Prostate gland (tissue), 2 donors: Measurements from ENCODE around the gene FOXI2. TPM values are rescaled to one million over a fixed set of nuclear protein-coding genes. Genes with fewer than 3 reads are reported as not detected.

Source experiments
- DNase-seq: peaks from one replicate; pipeline ENCODE4 v3.0.0-alpha.2; 2019; ENCODE audit warnings: low spot score
- H3K27ac ChIP-seq, 2 donors: fragments of 200-600 bp; sonication (generic); 2 replicates each; pipeline ENCODE4 v1.5.1; 2017 to 2019
- H3K27me3 ChIP-seq: fragments of 200-600 bp; sonication (generic); replicated peaks from 2 replicates; pipeline ENCODE4 v1.5.1; 2019; ENCODE audit not compliant: insufficient read depth
- H3K36me3 ChIP-seq, 2 donors: fragments of 200-600 bp; sonication (generic); 1 replicate in 1 of 2; 2 replicates in 1 of 2; pipeline versions ENCODE4 v1.5.1 to v1.8.1; 2017 to 2019
- H3K4me1 ChIP-seq: fragments of 200-600 bp; sonication (generic); replicated peaks from 2 replicates; pipeline ENCODE4 v1.5.1; 2019
- H3K4me3 ChIP-seq, 2 donors: fragments of 200-600 bp; sonication (generic); 2 replicates each; pipeline ENCODE4 v1.5.1; 2017 to 2019
- H3K9me3 ChIP-seq: fragments of 200-600 bp; sonication (generic); 2 replicates; pipeline ENCODE4 v1.5.1; 2017
- POLR2A ChIP-seq: fragments of 450-650 bp; IDR thresholded peaks from one replicate; pipeline ENCODE4 v1.6.1; 2016; ENCODE audit warnings: antibody characterized with exemption, mild to moderate bottlenecking
- POLR2AphosphoS5 ChIP-seq: sonication (generic); formaldehyde crosslinking; IDR thresholded peaks from one replicate; pipeline ENCODE4 v1.6.1; 2017; ENCODE audit warnings: antibody characterized with exemption
- WGBS: methylation state at CpG from one replicate; pipeline ENCODE4 v1.1.5; 2018; 5-methylcytosine and 5-hydroxymethylcytosine counted together
- intact Hi-C: fragments of 100-400 bp; cut with DNase I; formaldehyde crosslinking; loops from one replicate; pipeline ENCODE4 v1.14.2; 2022
- total RNA-seq, 2 donors: library from RNA; depleted of rRNA; stranded (reverse); fragments of >200 nt; gene quantifications; one replicate each; pipeline ENCODE4 v1.1.0, GENCODE V29; 2016
- TF ChIP-seq, protein P1 (sequence below), 4 experiments: fragments of 200-600 bp in 2 of 4; fragments of 450-650 bp in 2 of 4; sonication (generic) in 2 of 4; IDR thresholded peaks; 1 replicate in 3 of 4; 2 replicates in 1 of 4; pipeline ENCODE4 v1.5.1; 2016 to 2019; ENCODE audit warnings: antibody characterized with exemption in 4 of 4, mild to moderate bottlenecking in 2 of 4, moderate library complexity in 2 of 4

The FOXI2 gene
- total RNA-seq, 2 donors from 2014 or later: 0.17 TPM; not detected in 1

DNA sequence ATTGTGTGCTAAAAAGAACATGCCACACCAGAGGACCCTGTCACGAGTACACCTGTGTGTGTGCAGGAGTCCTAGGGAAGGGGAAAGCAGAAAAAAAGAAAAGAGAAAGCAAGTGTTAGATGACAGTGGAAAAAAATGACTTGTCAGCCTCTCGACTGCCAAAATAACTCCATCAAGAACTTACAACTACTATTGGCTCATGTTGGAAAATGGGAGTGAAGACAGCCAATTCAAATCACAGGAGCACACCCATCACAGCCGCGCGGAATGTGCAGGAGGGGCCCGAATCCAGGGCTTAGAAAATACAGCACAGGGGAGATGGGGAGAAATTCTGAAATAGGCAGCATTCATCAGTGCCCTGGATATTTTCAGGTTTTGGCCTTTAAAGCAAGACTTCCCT, 38.1 kb upstream of the FOXI2 start:
- Histone ChIP-seq H3K4me3 (no peak overlapping the region), H3K36me3 (no peaks in the 10 kb centered on the region), H3K9me3 (no peaks in the 10 kb centered on the region), H3K4me1 (no peaks in the 10 kb centered on the region), H3K27me3 (peaks cover 3% of the 10 kb centered on the region), H3K27ac (no peak overlapping the region)
- DNase-seq: no peak
- WGBS: 81% methylated on average over 6 of the region's 6 CpGs
- intact Hi-C loops: no loop called here
- TF ChIP-seq POLR2AphosphoS5 (no peak), POLR2A (no peak)
- TF ChIP-seq, protein P1, sequence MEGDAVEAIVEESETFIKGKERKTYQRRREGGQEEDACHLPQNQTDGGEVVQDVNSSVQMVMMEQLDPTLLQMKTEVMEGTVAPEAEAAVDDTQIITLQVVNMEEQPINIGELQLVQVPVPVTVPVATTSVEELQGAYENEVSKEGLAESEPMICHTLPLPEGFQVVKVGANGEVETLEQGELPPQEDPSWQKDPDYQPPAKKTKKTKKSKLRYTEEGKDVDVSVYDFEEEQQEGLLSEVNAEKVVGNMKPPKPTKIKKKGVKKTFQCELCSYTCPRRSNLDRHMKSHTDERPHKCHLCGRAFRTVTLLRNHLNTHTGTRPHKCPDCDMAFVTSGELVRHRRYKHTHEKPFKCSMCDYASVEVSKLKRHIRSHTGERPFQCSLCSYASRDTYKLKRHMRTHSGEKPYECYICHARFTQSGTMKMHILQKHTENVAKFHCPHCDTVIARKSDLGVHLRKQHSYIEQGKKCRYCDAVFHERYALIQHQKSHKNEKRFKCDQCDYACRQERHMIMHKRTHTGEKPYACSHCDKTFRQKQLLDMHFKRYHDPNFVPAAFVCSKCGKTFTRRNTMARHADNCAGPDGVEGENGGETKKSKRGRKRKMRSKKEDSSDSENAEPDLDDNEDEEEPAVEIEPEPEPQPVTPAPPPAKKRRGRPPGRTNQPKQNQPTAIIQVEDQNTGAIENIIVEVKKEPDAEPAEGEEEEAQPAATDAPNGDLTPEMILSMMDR (IDR thresholded peaks at IDR 0.05): no peak

DNA sequence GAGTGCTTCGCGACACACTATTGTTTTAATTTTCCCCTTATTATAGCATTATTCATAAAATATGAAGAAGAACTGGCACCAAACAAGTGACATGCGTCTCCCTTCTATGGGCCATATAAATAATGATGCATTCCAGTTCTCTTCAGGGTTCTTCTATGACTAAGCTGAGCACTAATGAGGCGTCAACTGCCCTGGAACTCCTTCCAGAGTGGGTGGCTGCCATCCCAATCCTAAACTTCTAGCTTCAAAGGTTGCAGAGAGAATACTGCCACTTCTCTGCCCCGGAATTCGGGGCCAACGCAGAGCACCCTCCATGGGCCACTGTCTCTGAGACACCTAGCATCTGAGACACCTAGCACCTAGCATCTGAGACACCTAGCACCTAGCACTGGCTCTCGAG, 37.7 kb upstream of the FOXI2 start:
- H3K27me3 ChIP-seq: peaks cover 3% of the 10 kb centered on the region
- H3K4me1 ChIP-seq: no peaks in the 10 kb centered on the region
- TF ChIP-seq POLR2A (no peak), POLR2AphosphoS5 (no peak)
- TF ChIP-seq, protein P1 (IDR thresholded peaks at IDR 0.05): no peak
- intact Hi-C loops: no loop called here
- H3K36me3 ChIP-seq: no peaks in the 10 kb centered on the region
- 79% methylated on average over 8 of the region's 8 CpGs for WGBS
- H3K9me3 ChIP-seq: no peaks in the 10 kb centered on the region
- H3K4me3 ChIP-seq: no peak overlapping the region
- DNase-seq: no peak
- H3K27ac ChIP-seq: no peak overlapping the region

GRCh38 chr10:127702271-127702670, 34.7 kb upstream of the FOXI2 start:
- 42% methylated on average over 4 of the region's 4 CpGs for WGBS
- DNase-seq: no peak

GRCh38 chr10:127715249-127715648, 21.7 kb upstream of the FOXI2 start:
- WGBS: 44% methylated on average over 6 of the region's 6 CpGs
- Histone ChIP-seq H3K36me3 (no peaks in the 10 kb centered on the region), H3K4me3 (no peak overlapping the region), H3K27me3 (no peaks in the 10 kb centered on the region), H3K27ac (no peak overlapping the region), H3K4me1 (no peaks in the 10 kb centered on the region), H3K9me3 (no peaks in the 10 kb centered on the region)
- intact Hi-C loops: no loop called here
- TF ChIP-seq POLR2AphosphoS5 (no peak), POLR2A (no peak)
- TF ChIP-seq, protein P1 (IDR thresholded peaks at IDR 0.05): no peak
- no peak for DNase-seq

More at GRCh38 chr10:127702271-127702670, 34.7 kb upstream of the FOXI2 start:
- no peak for TF ChIP-seq POLR2AphosphoS5
- Histone ChIP-seq H3K4me1 (no peaks in the 10 kb centered on the region), H3K36me3 (no peaks in the 10 kb centered on the region), H3K27me3 (peaks cover 3% of the 10 kb centered on the region), H3K27ac (no peak overlapping the region), H3K9me3 (no peaks in the 10 kb centered on the region), H3K4me3 (no peak overlapping the region)
- intact Hi-C loops: no loop called here

DNA sequence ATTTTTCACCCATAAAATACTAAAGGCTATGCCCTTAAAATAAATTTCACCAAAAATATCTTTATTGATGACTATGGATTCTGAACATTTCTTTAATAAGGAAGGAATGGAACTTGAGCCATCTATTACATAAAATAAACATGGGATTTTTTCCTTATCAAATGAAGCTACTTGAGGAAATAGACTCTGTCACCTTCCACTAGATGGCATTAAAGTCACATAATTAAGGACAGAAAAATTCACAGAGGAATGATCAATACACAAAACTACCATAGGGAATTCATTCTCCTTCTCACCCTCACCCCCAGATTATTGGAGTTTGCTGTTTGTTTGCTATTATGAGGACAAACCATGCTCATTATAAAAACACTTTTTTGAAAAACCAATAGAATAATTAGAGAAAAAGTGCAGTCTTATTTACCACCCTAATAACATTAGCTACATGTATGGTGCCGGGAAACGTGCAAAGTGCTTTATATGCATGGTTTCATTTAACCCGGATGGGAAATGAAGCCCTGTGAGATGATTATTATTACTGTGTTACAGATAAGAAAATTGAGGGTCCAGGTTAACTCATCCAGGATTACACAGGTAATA, 21.1 kb upstream of the FOXI2 start:
- Histone ChIP-seq H3K4me3 (no peak overlapping the region), H3K27me3 (no peaks in the 10 kb centered on the region), H3K27ac (no peak overlapping the region), H3K9me3 (no peaks in the 10 kb centered on the region), H3K4me1 (no peaks in the 10 kb centered on the region), H3K36me3 (no peaks in the 10 kb centered on the region)
- intact Hi-C loops: no loop called here
- no peak for DNase-seq
- TF ChIP-seq, protein P1 (IDR thresholded peaks at IDR 0.05): peak in 3 of 4 experiments; percentile 48 to 65 (median 61)
- TF ChIP-seq POLR2A: no peak
- TF ChIP-seq POLR2AphosphoS5: no peak
- WGBS: 74% methylated on average over 3 of the region's 3 CpGs
